H1 (cell line): ENCODE data around the gene LUC7L3. TPM values are rescaled to one million over a fixed set of nuclear protein-coding genes. Genes with fewer than 3 reads are reported as not detected.
A peak's percentile ranks its signal among the peaks of the same experiment; 100 is the strongest.

Experiments used
- CTCF ChIA-PET: fragments of 300-600 bp; sonication (Branson Sonifier 250); formaldehyde crosslinking; loops from one replicate; lab custom pipeline; 2021; ENCODE audit not compliant: partially characterized antibody; lab: Charles Lee
- POLR2A ChIA-PET: fragments of 300-600 bp; sonication (Branson Sonifier 250); formaldehyde crosslinking; loops from one replicate; lab custom pipeline; 2021; ENCODE audit warnings: inconsistent platforms; ENCODE audit not compliant: partially characterized antibody; lab: Charles Lee
- DNase-seq, 2 experiments: peaks; one replicate each; pipeline versions ENCODE4 v3.0.0 to v3.0.0-alpha.2; 2010 to 2022; ENCODE audit warnings: low spot score in 2 of 2, low read depth in 1 of 2, mixed read lengths in 1 of 2
- FAIRE-seq: peaks from 2 replicates; lab custom pipeline; 2011; peaks lifted over from hg19 to GRCh38; lab: Jason Lieb, UNC
- H2AFZ ChIP-seq: 2 replicates; pipeline ENCODE4 v1.8.1; 2012; ENCODE audit warnings: low read length, inconsistent platforms
- H2AK5ac ChIP-seq: 2 replicates; pipeline ENCODE4 v1.6.1; 2013; ENCODE audit warnings: low read depth, low read length
- H2BK120ac ChIP-seq: replicated peaks from 2 replicates; pipeline ENCODE3; 2013; ENCODE audit warnings: low read depth, low read length, inconsistent platforms
- H2BK12ac ChIP-seq: 2 replicates; pipeline ENCODE4 v1.6.1; 2013; ENCODE audit warnings: low read depth, low read length
- H2BK15ac ChIP-seq: 2 replicates; pipeline ENCODE4 v1.6.1; 2013; ENCODE audit warnings: low read length
- H2BK20ac ChIP-seq: 2 replicates; pipeline ENCODE4 v1.6.1; 2013; ENCODE audit warnings: low read length
- H2BK5ac ChIP-seq: 2 replicates; pipeline ENCODE4 v1.6.1; 2013; ENCODE audit warnings: low read depth, low read length
- H3K14ac ChIP-seq: 2 replicates; pipeline ENCODE4 v1.6.1; 2013; ENCODE audit warnings: inconsistent platforms; ENCODE audit not compliant: insufficient read length
- H3K18ac ChIP-seq: 2 replicates; pipeline ENCODE4 v1.6.1; 2013; ENCODE audit warnings: low read length; ENCODE audit errors: extremely low read depth
- H3K23ac ChIP-seq: 2 replicates; pipeline ENCODE4 v1.6.1; 2013; ENCODE audit warnings: inconsistent platforms; ENCODE audit not compliant: insufficient read length
- H3K23me2 ChIP-seq: 2 replicates; pipeline ENCODE4 v1.6.1; 2013; ENCODE audit warnings: low read depth, low read length
- H3K27ac ChIP-seq: 2 replicates; pipeline ENCODE4 v1.6.1; 2011; ENCODE audit warnings: low read depth, low read length, inconsistent platforms
- H3K27me3 ChIP-seq, 4 experiments: replicated peaks in 1 of 4; 1 replicate in 1 of 4; 2 replicates in 3 of 4; pipeline versions ENCODE4 v1.6.1 to v1.8.1; 2011 to 2013; ENCODE audit warnings: low read length in 3 of 4, mild to moderate bottlenecking in 3 of 4, inconsistent platforms in 2 of 4, mixed read lengths in 2 of 4, moderate library complexity in 1 of 4; ENCODE audit not compliant: control insufficient read depth in 3 of 4, insufficient read depth in 3 of 4; ENCODE audit errors: extremely low read depth in 1 of 4
- H3K36me3 ChIP-seq, 4 experiments: 2 replicates each; pipeline versions ENCODE4 v1.6.1 to v1.8.1; 2011 to 2013; ENCODE audit warnings: mild to moderate bottlenecking in 4 of 4, low read length in 3 of 4, moderate library complexity in 2 of 4, control low read depth in 1 of 4, inconsistent platforms in 1 of 4; ENCODE audit not compliant: insufficient read depth in 4 of 4, control insufficient read depth in 2 of 4
- H3K4ac ChIP-seq: replicated peaks from 2 replicates; pipeline ENCODE3; 2013; ENCODE audit warnings: low read length, low read depth, mixed read lengths, inconsistent platforms; ENCODE audit not compliant: insufficient read length
- H3K4me1 ChIP-seq, 4 experiments: replicated peaks in 1 of 4; 1 replicate in 1 of 4; 2 replicates in 3 of 4; pipeline versions ENCODE4 v1.6.1 to v1.8.1; 2011 to 2013; ENCODE audit warnings: low read length in 3 of 4, inconsistent platforms in 2 of 4, mixed read lengths in 1 of 4; ENCODE audit not compliant: insufficient read depth in 4 of 4, control insufficient read depth in 3 of 4
- H3K4me2 ChIP-seq, 2 experiments: 2 replicates each; pipeline versions ENCODE4 v1.6.1 to v1.8.1; 2011 to 2013; ENCODE audit warnings: low read depth in 2 of 2, low read length in 2 of 2, control low read depth in 1 of 2, inconsistent platforms in 1 of 2, mild to moderate bottlenecking in 1 of 2; ENCODE audit not compliant: insufficient read depth in 1 of 2
- H3K4me3 ChIP-seq, 4 experiments: fragments of 200-600, 300-600 bp in 1 of 4; sonication (generic), shearing (Covaris generic), sonication (Bioruptor Twin) in 1 of 4; 2 replicates each; pipeline versions ENCODE4 v1.5.1 to v1.8.1; 2011 to 2016; ENCODE audit warnings: low read length in 4 of 4, low read depth in 3 of 4, control low read depth in 2 of 4, inconsistent platforms in 2 of 4, mild to moderate bottlenecking in 2 of 4, mixed read lengths in 1 of 4, moderate library complexity in 1 of 4; ENCODE audit not compliant: insufficient read depth in 2 of 4; ENCODE audit errors: extremely low read depth in 1 of 4
- H3K56ac ChIP-seq: replicated peaks from 2 replicates; pipeline ENCODE3; 2013; ENCODE audit warnings: low read depth, mild to moderate bottlenecking, mixed read lengths, low read length, inconsistent platforms; ENCODE audit not compliant: insufficient read length
- H3K79me1 ChIP-seq: 2 replicates; pipeline ENCODE4 v1.6.1; 2013; ENCODE audit warnings: low read depth, low read length, control low read depth
- H3K79me2 ChIP-seq, 2 experiments: 2 replicates each; pipeline versions ENCODE4 v1.6.1 to v1.8.1; 2012 to 2013; ENCODE audit warnings: low read length in 2 of 2, mild to moderate bottlenecking in 2 of 2, inconsistent platforms in 1 of 2; ENCODE audit not compliant: insufficient read depth in 2 of 2, control insufficient read depth in 1 of 2
- H3K9ac ChIP-seq, 4 experiments: replicated peaks in 1 of 4; 1 replicate in 1 of 4; 2 replicates in 3 of 4; pipeline versions ENCODE4 v1.6.1 to v1.8.1; 2011 to 2013; ENCODE audit warnings: low read depth in 3 of 4, low read length in 3 of 4, control low read depth in 2 of 4, mild to moderate bottlenecking in 2 of 4, moderate library complexity in 2 of 4, inconsistent platforms in 1 of 4; ENCODE audit errors: extremely low read depth in 1 of 4
- H3K9me3 ChIP-seq, 2 experiments: 2 replicates each; pipeline versions ENCODE4 v1.6.1 to v1.8.1; 2012 to 2013; ENCODE audit warnings: mild to moderate bottlenecking in 2 of 2, moderate library complexity in 2 of 2, control low read depth in 1 of 2, inconsistent platforms in 1 of 2, low read depth in 1 of 2, low read length in 1 of 2, mixed read lengths in 1 of 2; ENCODE audit not compliant: insufficient read depth in 2 of 2
- H4K20me1 ChIP-seq, 2 experiments: replicated peaks in 1 of 2; 2 replicates each; pipeline versions ENCODE3 to v1.8.1; 2011 to 2013; ENCODE audit warnings: inconsistent platforms in 2 of 2, low read length in 2 of 2, mild to moderate bottlenecking in 1 of 2; ENCODE audit not compliant: insufficient read depth in 2 of 2, control insufficient read depth in 1 of 2
- H4K5ac ChIP-seq: 2 replicates; pipeline ENCODE4 v1.6.1; 2013; ENCODE audit warnings: low read length, low read depth, mixed read lengths, inconsistent platforms; ENCODE audit not compliant: insufficient read length
- H4K8ac ChIP-seq: 2 replicates; pipeline ENCODE4 v1.8.0; 2013; ENCODE audit warnings: mild to moderate bottlenecking, moderate library complexity, low read length, inconsistent platforms; ENCODE audit not compliant: insufficient read depth; ENCODE audit errors: extremely low read depth
- H4K91ac ChIP-seq: replicated peaks from 2 replicates; pipeline ENCODE3; 2013; ENCODE audit warnings: low read length, mixed read lengths, inconsistent platforms; ENCODE audit not compliant: insufficient read length
- ATF3 ChIP-seq: IDR thresholded peaks from 2 replicates; pipeline ENCODE4 v1.6.1; 2011; ENCODE audit warnings: low read depth, mild to moderate bottlenecking, low read length; ENCODE audit not compliant: insufficient read depth
- BACH1 ChIP-seq: IDR thresholded peaks from 2 replicates; pipeline ENCODE4 v1.6.1; 2012; ENCODE audit warnings: low read length, improper control_type of control experiment
- CEBPB ChIP-seq: IDR thresholded peaks from 2 replicates; pipeline ENCODE4 v1.6.1; 2012; ENCODE audit warnings: low read depth, low read length
- HDAC6 ChIP-seq: IDR thresholded peaks from one replicate; pipeline ENCODE4 v1.7.1; 2012; ENCODE audit warnings: low read depth, mild to moderate bottlenecking, inconsistent platforms, low read length, moderate library complexity
- TBP ChIP-seq: IDR thresholded peaks from 2 replicates; pipeline ENCODE4 v1.6.1; 2011; ENCODE audit warnings: low read depth, low read length, improper control_type of control experiment
- WGBS, 2 experiments: shearing (Covaris generic) in 1 of 2; methylation state at CpG; one replicate each; pipeline versions ENCODE4 v1.1.6 to v1.1.7; 2013 to 2015; ENCODE audit warnings: low lambda C conversion rate in 2 of 2, mixed read lengths in 2 of 2, inconsistent platforms in 1 of 2, low coverage in 1 of 2, missing lambda C conversion rate in 1 of 2; ENCODE audit not compliant: insufficient replicate concordance in 2 of 2, insufficient coverage in 1 of 2, insufficient read length in 1 of 2; ENCODE audit errors: extremely low coverage in 1 of 2, missing lambda C conversion rate in 1 of 2; 5-methylcytosine and 5-hydroxymethylcytosine counted together
- polyA plus RNA-seq, 7 experiments: library from polyadenylated mRNA; depleted of rRNA in 3 of 7; stranded (reverse) in 5 of 7; unstranded in 2 of 7; fragments of >200 nt in 5 of 7; fragments of 200-250 nt in 2 of 7; gene quantifications; 1 replicate in 5 of 7; 2 replicates in 1 of 7; 4 replicates in 1 of 7; pipeline versions ENCODE4 v1.2.1 to v1.2.3, GENCODE V29; 2011 to 2013; ENCODE audit warnings: missing spikeins in 2 of 7, mixed read lengths in 2 of 7
- total RNA-seq: library from RNA; stranded (reverse); fragmentation: NEBNext Ultra II Directional; extraction: Animal tissue kit (Norgen Biotek cat#: 25700); gene quantifications from 2 replicates; pipeline ENCODE4 v1.2.1, GENCODE V29; 2021

LUC7L3 gene
- total and polyA plus RNA-seq, 2 of the 8 experiments (the other 6 are each of a cell fraction or from before 2014, with no cell fraction given), result 102 to 126 TPM

GRCh38 chr17:50768346-50768761 is 49.0 kb downstream of the LUC7L3 start:
- Histone ChIP-seq H3K4me1 (no peaks in the 10 kb centered on the region), H2BK20ac (no peak overlapping the region), H3K9me3 (no peaks in the 10 kb centered on the region), H3K27ac (no peak overlapping the region), H4K91ac (no peak overlapping the region), H4K5ac (no peak overlapping the region), H2BK5ac (no peak overlapping the region; the same call in 1 of the 2 replicates), H3K4me2 (no peak overlapping the region), H3K36me3 (no peaks in the 10 kb centered on the region), H4K20me1 (no peaks in the 10 kb centered on the region), H3K4ac (no peak overlapping the region), H3K56ac (no peak overlapping the region), H2BK12ac (no peak overlapping the region), H3K14ac (no peak overlapping the region), H2AFZ (peak overlapping the region; percentile 72), H2AK5ac (no peak overlapping the region), H3K18ac (no peak overlapping the region), H3K79me2 (no peaks in the 10 kb centered on the region), H2BK15ac (no peak overlapping the region), H2BK120ac (no peak overlapping the region), H3K27me3 (no peaks in the 10 kb centered on the region), H3K79me1 (no peaks in the 10 kb centered on the region), H3K4me3 (no peak overlapping the region), H4K8ac (no peak overlapping the region), H3K23ac (no peak overlapping the region), H3K9ac (no peak overlapping the region), H3K23me2 (no peaks in the 10 kb centered on the region)
- peak in 1 of 2 experiments; percentile 47 for DNase-seq
- POLR2A ChIA-PET, result no interaction called here
- 88 to 100% methylated on average over 2 to 7 of the region's 7 CpGs for WGBS, 2 experiments
- CTCF ChIA-PET, result interaction anchor here (0.8 to 2.9 kb wide), 7 partner anchors 15 to 289 kb away, joined by 3 to 15 read pairs (median 5); no protein-coding TSS in a partner anchor
- no peak for FAIRE-seq
- TF ChIP-seq CEBPB (no peak), ATF3 (no peak), TBP (no peak), BACH1 (no peak), HDAC6 (no peak)
